Fibroblast of skin of right biceps (primary cell): Measurements from ENCODE around the gene SRMS.

Experiments used
- DNase-seq: peaks from one replicate; pipeline ENCODE4 v3.0.0-alpha.2; 2013

SRMS gene

GRCh38 chr20:63498960-63499337, 48.6 kb downstream of the SRMS start, which contains the start of gene EEF1A2:
EEF1A2 (minus strand) TSS chr20:63499083; CDS start chr20:63497763, 1,320 bp downstream.
- no peak for DNase-seq

GRCh38 chr20:63497946-63498935, 49.3 kb downstream of the SRMS start:
- peak; percentile 15 for DNase-seq

- DNase-seq, result no peak
These were observed 50.2 kb downstream of the SRMS start for GRCh38 chr20:63497138-63497945.

GRCh38 chr20:63496596-63497120, 50.9 kb downstream of the SRMS start:
- no peak for DNase-seq

- DNase-seq, result peak; percentile 42
These were observed 51.6 kb downstream of the SRMS start for GRCh38 chr20:63495741-63496595.

DNA sequence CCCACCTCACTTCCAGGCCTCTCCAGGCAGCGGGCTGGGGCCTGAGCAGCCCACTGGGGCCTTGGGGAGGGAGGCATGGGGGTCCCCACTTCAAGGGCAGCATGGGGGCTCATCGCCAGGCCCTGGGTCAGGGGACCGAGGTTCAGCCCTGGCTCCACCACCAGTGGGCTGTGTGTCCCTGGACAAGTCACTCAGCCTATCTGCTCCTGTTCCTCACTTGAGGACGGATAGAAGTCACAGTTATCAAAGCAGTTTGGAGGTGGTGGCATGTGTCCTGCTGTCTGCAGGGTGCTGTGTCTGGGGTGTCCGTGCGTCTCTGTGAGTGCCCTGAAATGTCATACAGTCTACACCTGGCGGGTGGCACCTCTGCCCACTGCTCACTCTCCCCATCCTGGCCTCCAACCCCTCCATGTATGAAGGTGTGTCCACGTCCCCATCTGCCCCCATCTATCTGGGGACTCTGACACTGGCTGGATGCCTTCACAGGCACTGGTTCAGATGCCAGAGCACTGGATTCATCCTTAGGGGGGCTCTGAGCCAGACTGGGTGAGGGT, 52.3 kb downstream of the SRMS start:
- no peak for DNase-seq

DNA sequence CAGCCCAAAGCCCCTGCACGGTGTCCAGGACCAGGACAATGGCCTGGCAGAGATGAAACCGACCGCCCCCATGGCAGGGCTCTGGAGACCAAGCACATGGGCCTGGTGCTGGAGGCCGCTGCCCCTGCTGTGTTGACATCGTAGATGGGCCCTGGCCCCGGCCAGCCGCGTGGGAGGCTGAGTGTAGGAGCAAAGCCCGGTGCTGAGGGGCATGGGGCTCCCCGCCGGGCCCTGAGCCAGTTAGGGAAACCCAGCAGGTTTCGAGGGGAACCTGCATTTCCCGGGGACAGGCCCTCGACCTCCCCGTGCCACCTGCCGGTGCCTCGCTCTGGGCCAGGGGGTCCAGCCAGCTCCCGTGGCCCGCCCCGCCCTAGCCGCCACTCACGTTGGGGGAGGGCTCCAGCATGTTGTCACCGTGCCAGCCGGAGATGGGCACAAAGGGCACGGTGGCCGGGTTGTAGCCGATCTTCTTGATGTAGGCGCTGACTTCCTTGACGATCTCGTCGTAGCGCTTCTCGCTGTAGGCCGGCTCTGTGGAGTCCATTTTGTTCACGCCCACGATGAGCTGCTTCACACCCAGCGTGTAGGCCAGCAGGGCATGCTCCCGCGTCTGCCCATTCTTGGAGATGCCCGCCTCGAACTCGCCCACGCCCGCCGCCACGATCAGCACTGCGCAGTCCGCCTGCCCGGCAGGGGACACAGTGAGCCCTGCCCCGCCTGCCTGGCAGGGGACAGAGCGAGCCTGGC, 53.0 kb downstream of the SRMS start:
- no peak for DNase-seq

- no peak for DNase-seq
These were observed 53.5 kb downstream of the SRMS start for GRCh38 chr20:63494084-63494419.

GRCh38 chr20:63493563-63494020, 54.0 kb downstream of the SRMS start:
- DNase-seq, result no peak

DNA sequence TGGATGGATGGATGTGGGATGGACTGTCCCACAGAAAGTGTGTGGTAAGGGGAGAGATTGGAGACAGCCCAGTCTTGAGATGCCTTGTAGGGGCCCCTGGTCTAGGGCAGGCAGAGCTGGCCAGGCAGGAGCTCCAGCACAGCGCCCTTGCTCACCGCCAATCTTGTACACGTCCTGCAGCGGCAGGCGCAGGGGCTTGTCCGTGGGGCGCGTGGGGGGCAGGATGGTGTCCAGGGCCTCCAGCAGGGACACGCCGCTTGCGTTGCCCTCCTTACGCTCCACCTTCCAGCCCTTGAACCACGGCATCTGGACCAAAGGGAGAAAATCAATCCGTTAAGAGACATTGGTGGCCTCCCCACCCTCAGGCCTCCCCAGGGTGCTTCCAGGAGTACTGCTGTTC, 54.6 kb downstream of the SRMS start:
- DNase-seq, result no peak

- no peak for DNase-seq
These were observed 55.0 kb downstream of the SRMS start for GRCh38 chr20:63492518-63492917.

GRCh38 chr20:63491635-63492230, 55.8 kb downstream of the SRMS start:
- no peak for DNase-seq

- no peak for DNase-seq
These were observed 56.5 kb downstream of the SRMS start for GRCh38 chr20:63491078-63491477.
